NCI-H1105 (cell line): Measurements from ENCODE around the gene GDF2.
A peak's percentile ranks its signal among the peaks of the same experiment; 100 is the strongest.

Experiments
- DNase-seq: peaks from one replicate; lab custom pipeline; 2025; lab: John Stamatoyannopoulos, UW

GDF2 gene

DNA sequence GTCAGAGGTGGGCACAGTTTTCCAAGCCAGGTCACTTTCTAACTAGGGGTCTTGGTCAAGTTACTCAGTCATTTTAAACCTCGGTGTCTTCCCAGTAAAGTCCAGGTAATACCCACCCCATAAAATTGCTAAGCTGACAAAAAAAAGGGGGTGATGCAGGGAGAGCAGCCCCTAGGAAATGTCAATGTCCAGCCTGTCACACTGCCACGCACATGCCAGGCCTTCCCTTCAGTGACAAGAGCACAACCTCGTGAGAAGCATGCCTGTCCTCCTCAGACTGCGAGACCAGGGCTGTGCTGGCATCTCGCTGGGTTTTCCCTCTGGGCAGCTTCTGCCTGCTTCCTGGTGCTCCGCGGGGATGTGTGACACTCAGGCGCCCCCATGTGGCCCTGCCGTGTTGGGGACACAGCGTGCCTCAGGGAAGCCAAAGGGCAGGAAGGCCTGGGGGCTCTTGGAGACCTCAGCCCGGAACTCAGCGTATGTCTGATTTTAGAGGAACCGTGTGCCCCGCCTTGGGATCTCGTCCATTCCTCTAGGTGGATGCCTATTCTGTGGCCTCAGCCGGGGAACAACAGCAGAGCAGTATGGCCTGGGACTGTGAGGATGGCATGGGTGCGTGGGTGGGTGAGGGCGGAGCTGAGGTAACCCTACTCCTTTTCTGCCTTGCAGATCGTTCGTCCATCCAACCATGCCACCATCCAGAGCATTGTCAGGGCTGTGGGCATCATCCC, 10.2 kb upstream of the GDF2 start:
- DNase-seq, result peak; percentile 24

- DNase-seq, result no peak
These were observed 9.6 kb upstream of the GDF2 start for GRCh38 chr10:47312663-47312995.

GRCh38 chr10:47314416-47314970, 7.8 kb upstream of the GDF2 start:
- no peak for DNase-seq

DNA sequence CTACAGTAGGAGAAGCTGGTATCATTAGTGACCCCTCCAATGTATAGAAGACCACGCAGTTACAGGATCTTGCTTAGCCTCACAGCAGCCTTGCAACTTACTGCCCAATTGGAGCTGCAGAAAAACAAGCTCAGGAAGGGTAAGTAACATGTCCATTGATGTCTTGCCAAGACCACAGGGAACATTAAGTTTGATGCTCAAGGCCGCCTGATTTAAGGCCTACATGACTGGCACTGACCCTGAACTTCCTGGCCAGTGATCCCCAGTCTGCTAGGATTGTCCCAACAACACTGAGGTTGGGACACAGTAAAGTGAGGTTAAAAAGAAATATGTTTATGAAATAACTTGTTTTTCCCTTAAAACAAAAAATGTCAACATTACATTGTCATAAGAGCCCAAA, 6.8 kb upstream of the GDF2 start:
- no peak for DNase-seq

GRCh38 chr10:47316131-47316530, 6.1 kb upstream of the GDF2 start:
- no peak for DNase-seq

DNA sequence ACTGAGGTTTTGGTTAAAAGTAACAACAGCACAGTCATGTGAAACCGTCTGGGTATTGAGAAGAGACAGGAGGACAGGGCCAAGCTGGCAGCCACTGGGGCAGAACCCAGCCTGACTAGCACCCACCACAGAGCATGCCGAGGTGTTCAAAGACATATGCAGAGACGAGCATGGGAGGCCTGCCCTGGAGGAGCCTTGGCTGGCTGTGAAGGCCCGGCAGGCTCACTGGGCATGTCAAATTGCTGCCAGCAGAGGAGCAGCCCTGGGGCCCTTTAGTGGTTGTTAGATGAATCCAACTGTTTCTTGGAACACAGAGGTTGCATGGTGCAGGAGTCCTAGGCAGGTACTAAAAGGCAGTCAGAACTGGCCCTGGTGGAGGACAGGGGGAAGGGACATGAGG, 5.0 kb upstream of the GDF2 start:
- DNase-seq, result no peak

- DNase-seq, result no peak
These were observed 3.5 kb upstream of the GDF2 start for GRCh38 chr10:47318706-47319105.

- DNase-seq, result no peak
These were observed 2.5 kb upstream of the GDF2 start for GRCh38 chr10:47319784-47320183.

DNA sequence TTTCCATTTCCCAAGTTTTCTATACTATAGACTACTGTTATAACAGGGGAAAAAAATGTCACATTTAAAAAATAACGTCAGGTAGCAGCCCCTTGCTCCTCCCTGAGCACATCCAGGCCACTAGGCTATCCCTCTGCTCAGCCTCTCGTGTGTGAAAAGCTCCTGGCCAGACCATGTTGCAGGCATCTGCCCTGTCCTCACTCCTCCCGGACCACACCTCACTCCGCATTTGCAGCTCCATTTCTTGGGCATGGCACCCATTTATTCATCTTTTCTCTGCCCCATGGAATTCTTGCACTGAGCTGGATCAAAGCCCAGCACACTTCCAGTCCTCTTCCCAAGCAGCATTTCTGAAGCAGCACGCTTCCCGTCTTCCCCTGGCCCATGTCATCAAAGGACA, 1.4 kb upstream of the GDF2 start:
- no peak for DNase-seq

DNA sequence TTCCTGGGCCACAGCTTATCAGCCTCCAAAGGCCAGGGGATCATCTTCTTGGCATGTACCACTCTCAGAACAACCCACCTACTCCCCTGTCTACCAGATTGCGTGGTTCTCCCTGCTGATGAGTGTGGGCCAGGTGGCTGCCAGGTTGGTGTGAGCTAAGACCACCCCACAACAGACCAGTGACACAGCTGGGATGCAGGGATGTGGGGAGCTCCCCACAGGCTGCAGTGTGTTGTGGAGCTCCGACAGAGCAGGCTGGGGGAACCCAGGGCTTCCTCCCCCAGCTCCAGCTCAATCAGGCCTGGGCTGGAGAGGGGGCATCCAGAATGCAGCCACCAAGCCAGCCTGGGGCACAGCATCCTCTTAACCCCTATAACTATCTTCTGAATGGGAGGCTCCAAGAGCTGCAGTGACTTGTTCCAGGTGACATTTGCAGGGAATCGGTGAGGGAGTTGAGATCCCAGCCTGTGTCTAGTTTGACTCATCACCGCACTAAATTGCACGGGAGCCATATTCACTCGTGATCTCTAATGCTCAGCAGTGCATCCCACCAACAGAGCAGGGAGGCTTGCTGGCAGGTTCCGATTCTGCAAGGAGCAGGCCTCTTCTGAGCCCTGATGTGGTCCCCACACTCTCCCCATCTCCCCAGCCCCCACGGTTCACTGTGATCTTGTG, 596 bp upstream of the GDF2 start:
- no peak for DNase-seq

DNA sequence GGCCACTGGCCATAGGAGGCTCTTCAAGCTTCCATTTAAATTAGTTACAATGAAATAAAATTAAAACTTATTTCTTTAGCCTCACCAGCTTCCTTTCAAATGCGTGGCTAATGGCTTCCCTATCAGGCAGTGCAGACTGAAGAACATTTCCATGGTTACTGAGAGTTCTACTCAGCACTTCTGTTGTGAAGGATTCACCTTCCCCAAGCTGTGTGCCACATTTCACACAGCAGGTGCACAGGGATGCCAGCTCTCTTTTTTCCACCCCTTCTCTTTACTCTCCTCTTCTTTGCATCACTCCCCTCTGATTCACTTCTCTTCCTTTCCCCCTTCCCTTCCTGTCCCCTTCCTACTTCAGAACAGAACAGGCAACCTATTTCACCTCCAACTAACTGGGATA, 833 bp downstream of the GDF2 start:
- DNase-seq, result no peak

- DNase-seq, result peak; percentile 38
These were observed 1.5 kb downstream of the GDF2 start for GRCh38 chr10:47323636-47324296.

DNA sequence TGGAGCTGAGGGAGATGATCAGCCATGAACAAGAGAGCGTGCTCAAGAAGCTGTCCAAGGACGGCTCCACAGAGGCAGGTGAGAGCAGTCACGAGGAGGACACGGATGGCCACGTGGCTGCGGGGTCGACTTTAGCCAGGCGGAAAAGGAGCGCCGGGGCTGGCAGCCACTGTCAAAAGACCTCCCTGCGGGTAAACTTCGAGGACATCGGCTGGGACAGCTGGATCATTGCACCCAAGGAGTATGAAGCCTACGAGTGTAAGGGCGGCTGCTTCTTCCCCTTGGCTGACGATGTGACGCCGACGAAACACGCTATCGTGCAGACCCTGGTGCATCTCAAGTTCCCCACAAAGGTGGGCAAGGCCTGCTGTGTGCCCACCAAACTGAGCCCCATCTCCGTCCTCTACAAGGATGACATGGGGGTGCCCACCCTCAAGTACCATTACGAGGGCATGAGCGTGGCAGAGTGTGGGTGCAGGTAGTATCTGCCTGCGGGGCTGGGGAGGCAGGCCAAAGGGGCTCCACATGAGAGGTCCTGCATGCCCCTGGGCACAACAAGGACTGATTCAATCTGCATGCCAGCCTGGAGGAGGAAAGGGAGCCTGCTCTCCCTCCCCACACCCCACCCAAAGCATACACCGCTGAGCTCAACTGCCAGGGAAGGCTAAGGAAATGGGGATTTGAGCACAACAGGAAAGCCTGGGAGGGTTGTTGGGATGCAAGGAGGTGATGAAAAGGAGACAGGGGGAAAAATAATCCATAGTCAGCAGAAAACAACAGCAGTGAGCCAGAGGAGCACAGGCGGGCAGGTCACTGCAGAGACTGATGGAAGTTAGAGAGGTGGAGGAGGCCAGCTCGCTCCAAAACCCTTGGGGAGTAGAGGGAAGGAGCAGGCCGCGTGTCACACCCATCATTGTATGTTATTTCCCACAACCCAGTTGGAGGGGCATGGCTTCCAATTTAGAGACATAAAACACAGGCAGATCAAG, 3.3 kb downstream of the GDF2 start:
- no peak for DNase-seq

- DNase-seq, result no peak
These were observed 4.2 kb downstream of the GDF2 start for GRCh38 chr10:47326306-47326926.

DNA sequence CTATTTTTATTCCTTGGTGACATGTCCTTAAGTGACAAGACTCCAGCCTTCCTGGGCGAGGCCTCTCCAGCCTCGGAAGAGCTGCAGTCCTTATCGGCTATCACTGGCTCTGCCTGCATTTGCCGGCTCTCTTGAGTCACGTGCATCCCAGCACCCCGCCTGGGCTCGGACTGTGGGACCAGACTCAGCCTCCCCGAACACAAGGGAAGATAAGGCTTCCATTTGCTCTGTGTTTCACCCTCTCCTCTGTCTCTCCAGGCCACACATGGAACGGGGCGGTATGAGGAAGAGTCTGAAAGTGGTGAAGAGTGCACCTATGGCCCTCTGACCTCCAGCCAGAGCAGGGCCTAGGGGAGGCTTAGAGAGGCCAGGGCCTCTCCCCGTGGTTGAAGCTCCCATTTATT, 4.7 kb downstream of the GDF2 start:
- DNase-seq, result no peak

- DNase-seq, result no peak
These were observed 7.6 kb downstream of the GDF2 start for GRCh38 chr10:47329855-47330254.

DNA sequence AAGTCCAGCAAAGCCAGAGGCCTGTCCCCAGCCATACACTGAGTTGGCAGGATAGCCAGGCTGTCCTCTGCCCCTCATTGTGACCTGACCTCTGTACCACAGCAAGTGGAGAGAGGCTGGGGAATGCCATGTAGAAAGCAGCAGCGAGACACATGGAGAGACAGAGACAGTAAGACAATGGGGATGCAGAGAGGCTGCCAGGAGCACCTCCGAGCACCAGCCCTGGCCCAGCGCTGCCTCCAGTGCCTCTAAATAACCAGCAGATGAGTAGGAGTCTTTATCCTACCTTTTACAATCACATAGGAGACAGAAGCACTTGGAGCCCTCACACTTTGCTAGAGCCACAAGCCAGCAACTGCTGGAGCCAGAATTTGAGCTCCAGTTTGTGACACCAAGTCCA, 8.1 kb downstream of the GDF2 start:
- no peak for DNase-seq

GRCh38 chr10:47330804-47331203, 8.6 kb downstream of the GDF2 start:
- DNase-seq, result no peak

DNA sequence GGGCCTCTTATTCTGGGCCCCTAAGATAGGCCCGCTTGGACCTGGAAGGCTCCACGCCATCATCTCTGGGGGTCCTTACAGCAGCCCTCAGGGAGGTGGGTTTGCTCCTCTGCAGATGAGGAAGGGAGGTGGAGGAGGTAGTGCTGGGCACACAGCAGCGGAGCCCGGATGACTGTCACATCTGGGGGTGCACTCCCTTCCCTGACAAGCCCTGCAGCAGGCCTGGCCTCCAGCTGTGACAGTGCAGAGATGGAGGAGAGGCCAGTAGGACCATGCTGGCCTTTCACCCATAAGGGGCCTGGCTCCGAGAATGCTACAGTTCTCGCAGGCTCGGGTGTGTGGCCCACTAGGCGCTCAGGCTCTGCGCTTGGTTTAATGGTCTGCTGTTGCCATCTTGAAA, 9.2 kb downstream of the GDF2 start:
- no peak for DNase-seq

DNA sequence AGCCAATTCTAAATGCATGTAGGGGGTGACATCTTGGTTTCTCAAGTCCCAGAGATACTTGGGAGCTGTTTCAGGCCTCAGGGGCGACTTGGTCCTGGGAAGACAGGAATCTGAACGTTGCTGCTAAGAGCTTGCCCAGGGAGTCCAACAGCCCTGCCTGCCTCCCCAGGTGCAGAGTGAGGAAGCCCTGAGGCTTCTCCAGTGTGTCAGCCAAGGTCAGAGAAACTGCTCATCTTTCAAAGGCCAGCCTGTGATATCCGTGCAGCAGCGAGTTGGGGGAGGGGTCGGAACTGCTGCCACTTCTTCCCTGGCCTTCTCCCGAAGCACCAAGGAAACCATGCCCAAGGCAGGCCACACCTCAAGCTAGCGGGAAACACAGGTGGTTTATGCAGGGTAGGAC, 9.7 kb downstream of the GDF2 start:
- no peak for DNase-seq

GRCh38 chr10:47332371-47332770, 10.1 kb downstream of the GDF2 start:
- no peak for DNase-seq

- no peak for DNase-seq
These were observed 10.7 kb downstream of the GDF2 start for GRCh38 chr10:47332946-47333345.
